Skeletal muscle satellite cell (primary cell): ENCODE data around the gene ERFL.
A peak's percentile ranks its signal among the peaks of the same experiment; 100 is the strongest.
"Not testable (repeated sequence)": the region's sequence is repeated elsewhere in the genome, so short reads cannot be mapped to it uniquely, and the experiment has no call there.

Source experiments
- H3K27me3 ChIP-seq: 2 replicates; pipeline ENCODE4 v1.7.0; 2013; ENCODE audit warnings: low read length; ENCODE audit not compliant: control insufficient read depth, insufficient read depth
- H3K36me3 ChIP-seq: 2 replicates; pipeline ENCODE4 v1.7.0; 2013; ENCODE audit warnings: mild to moderate bottlenecking, control low read depth, low read length; ENCODE audit not compliant: insufficient read depth
- H3K4me1 ChIP-seq: 2 replicates; pipeline ENCODE4 v1.7.0; 2013; ENCODE audit warnings: low read length; ENCODE audit not compliant: control insufficient read depth, insufficient read depth
- H3K4me2 ChIP-seq: 2 replicates; pipeline ENCODE4 v1.7.0; 2013; ENCODE audit warnings: mild to moderate bottlenecking, low read length
- H3K4me3 ChIP-seq: 2 replicates; pipeline ENCODE4 v1.7.0; 2013; ENCODE audit warnings: low read length
- H3K9ac ChIP-seq: 2 replicates; pipeline ENCODE4 v1.7.0; 2013; ENCODE audit warnings: mild to moderate bottlenecking, low read depth, low read length, moderate library complexity
- H3K9me3 ChIP-seq: replicated peaks from 2 replicates; pipeline ENCODE4 v1.7.0; 2013; ENCODE audit warnings: mild to moderate bottlenecking, control low read depth, low read length

Gene ERFL

DNA sequence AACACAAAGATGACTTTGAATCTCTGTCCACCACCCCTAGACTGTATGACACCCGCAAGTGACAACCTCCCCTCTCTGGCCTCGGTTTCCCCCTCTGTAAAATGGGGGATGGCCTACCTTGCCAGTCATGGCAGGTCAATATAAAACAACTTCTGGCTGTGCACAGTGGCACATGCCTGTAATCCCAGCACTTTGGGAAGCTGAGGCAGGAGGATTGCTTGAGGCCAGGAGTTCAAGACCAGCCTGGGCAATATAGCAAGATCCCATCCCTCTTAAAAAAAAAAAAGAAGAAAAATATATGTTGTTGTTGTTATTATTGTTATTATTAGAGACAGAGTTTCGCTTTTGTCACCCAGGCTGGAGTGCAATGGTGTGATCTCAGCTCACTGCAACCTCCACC lies 52.3 kb downstream of the ERFL start:
- not testable (repeated sequence) for H3K9ac ChIP-seq, H3K27me3 ChIP-seq, H3K4me3 ChIP-seq, H3K4me2 ChIP-seq, H3K4me1 ChIP-seq, H3K9me3 ChIP-seq
- peaks cover 17% of the 10 kb centered on the region for H3K36me3 ChIP-seq

- Histone ChIP-seq H3K27me3 (peaks cover 8% of the 10 kb centered on the region), H3K9me3 (no peaks in the 10 kb centered on the region), H3K4me3 (no peak overlapping the region), H3K36me3 (peaks cover 45% of the 10 kb centered on the region), H3K4me2 (no peak overlapping the region), H3K9ac (no peak overlapping the region), H3K4me1 (no peaks in the 10 kb centered on the region)
These were observed 55.2 kb downstream of the ERFL start for GRCh38 chr19:41872775-41873647.

GRCh38 chr19:41872384-41872774 lies 55.9 kb downstream of the ERFL start:
- Histone ChIP-seq H3K4me1 (no peaks in the 10 kb centered on the region), H3K9ac (no peak overlapping the region), H3K36me3 (peaks cover 51% of the 10 kb centered on the region), H3K4me3 (no peak overlapping the region), H3K27me3 (peaks cover 3% of the 10 kb centered on the region), H3K9me3 (no peaks in the 10 kb centered on the region), H3K4me2 (no peak overlapping the region)

GRCh38 chr19:41871573-41872383 lies 56.5 kb downstream of the ERFL start:
- Histone ChIP-seq H3K36me3 (peaks cover 56% of the 10 kb centered on the region), H3K27me3 (no peaks in the 10 kb centered on the region), H3K9me3 (no peaks in the 10 kb centered on the region), H3K4me2 (no peak overlapping the region), H3K9ac (no peak overlapping the region), H3K4me3 (no peak overlapping the region), H3K4me1 (no peaks in the 10 kb centered on the region)

GRCh38 chr19:41870401-41870873 lies 57.8 kb downstream of the ERFL start:
- Histone ChIP-seq H3K9me3 (no peaks in the 10 kb centered on the region), H3K4me1 (no peaks in the 10 kb centered on the region), H3K4me2 (no peak overlapping the region), H3K9ac (no peak overlapping the region), H3K4me3 (no peak overlapping the region), H3K27me3 (no peaks in the 10 kb centered on the region), H3K36me3 (peaks cover 63% of the 10 kb centered on the region)

- Histone ChIP-seq H3K9me3 (no peaks in the 10 kb centered on the region), H3K9ac (no peak overlapping the region), H3K4me3 (no peak overlapping the region), H3K36me3 (peaks cover 72% of the 10 kb centered on the region), H3K4me2 (no peak overlapping the region), H3K4me1 (no peaks in the 10 kb centered on the region), H3K27me3 (no peaks in the 10 kb centered on the region)
These were observed 58.8 kb downstream of the ERFL start for GRCh38 chr19:41869374-41869955.

DNA sequence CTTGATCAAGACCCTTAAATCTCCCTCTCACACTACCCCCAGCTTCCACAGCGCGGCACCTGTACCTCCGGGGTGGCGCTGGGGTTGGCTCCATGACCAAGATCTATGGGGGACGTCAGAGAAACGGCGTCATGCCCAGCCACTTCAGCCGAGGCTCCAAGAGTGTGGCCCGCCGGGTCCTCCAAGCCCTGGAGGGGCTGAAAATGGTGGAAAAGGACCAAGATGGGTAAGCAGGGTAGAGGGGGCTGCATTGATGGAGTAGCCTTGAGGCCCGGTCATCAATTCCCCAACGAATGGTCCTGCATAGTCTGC lies 59.3 kb downstream of the ERFL start:
- peaks cover 78% of the 10 kb centered on the region for H3K36me3 ChIP-seq
- H3K4me1 ChIP-seq = no peaks in the 10 kb centered on the region
- H3K9ac ChIP-seq = no peak overlapping the region
- H3K4me2 ChIP-seq = no peak overlapping the region
- H3K9me3 ChIP-seq = no peaks in the 10 kb centered on the region
- H3K4me3 ChIP-seq = no peak overlapping the region
- no peaks in the 10 kb centered on the region for H3K27me3 ChIP-seq

GRCh38 chr19:41868120-41868988 lies 59.9 kb downstream of the ERFL start:
- no peak overlapping the region for H3K4me2 ChIP-seq
- H3K4me3 ChIP-seq = no peak overlapping the region
- H3K4me1 ChIP-seq = peaks cover 1% of the 10 kb centered on the region
- no peaks in the 10 kb centered on the region for H3K9me3 ChIP-seq
- peaks cover 81% of the 10 kb centered on the region for H3K36me3 ChIP-seq
- H3K27me3 ChIP-seq = no peaks in the 10 kb centered on the region
- H3K9ac ChIP-seq = peak overlapping the region; percentile 13

DNA sequence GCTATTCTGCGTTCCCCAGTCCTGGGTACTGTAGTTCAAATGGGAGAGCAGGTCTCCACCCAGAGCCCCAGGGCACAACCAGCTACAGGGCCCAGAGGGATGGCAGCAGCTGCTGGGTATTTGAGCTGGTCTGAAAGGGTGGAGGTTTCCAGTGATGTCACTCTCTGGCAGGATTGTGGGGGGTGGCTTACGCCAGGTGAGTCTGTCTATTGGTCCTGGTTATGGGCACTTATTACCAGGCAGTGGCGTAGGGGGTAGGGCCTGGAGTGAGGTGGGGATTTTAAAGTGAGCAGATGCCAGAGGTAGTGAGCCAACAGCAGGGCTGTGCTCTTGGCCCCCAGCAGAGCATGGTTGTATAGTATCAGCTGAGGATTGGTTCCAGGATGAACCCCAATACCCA lies 62.0 kb downstream of the ERFL start:
- Histone ChIP-seq H3K36me3 (peaks cover 88% of the 10 kb centered on the region), H3K9ac (no peak overlapping the region), H3K9me3 (no peaks in the 10 kb centered on the region), H3K4me2 (peak overlapping the region; percentile 17), H3K4me3 (no peak overlapping the region), H3K27me3 (no peaks in the 10 kb centered on the region), H3K4me1 (peaks cover 21% of the 10 kb centered on the region)

DNA sequence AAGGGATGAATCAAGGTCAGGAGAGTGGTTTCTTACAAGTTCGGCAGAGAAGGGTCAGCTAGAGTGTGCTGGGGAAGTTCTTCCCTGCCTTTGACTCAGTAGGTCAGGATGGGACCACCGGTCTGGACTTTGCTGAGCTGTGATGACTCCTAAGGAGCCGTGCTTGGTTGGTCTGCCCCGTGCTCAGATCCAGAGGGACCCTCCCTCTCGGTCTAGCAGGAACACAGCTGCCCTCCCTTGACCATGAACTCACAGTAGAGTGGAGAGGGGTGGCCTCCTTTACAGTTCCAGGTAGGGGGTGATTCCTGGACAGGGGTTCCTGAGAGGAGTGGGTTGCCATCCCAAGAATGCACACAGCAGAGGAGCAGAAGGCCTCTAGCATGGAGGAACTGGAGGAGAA lies 63.9 kb downstream of the ERFL start:
- Histone ChIP-seq H3K27me3 (no peaks in the 10 kb centered on the region), H3K36me3 (peaks cover 79% of the 10 kb centered on the region), H3K9me3 (no peaks in the 10 kb centered on the region), H3K4me2 (peak overlapping the region; percentile 15), H3K4me3 (no peak overlapping the region), H3K4me1 (peaks cover 25% of the 10 kb centered on the region), H3K9ac (no peak overlapping the region)
